NB4 (cell line): Measurements from ENCODE around the gene CHRNG.

Source experiments
- DNase-seq: peaks from one replicate; pipeline ENCODE4 v3.0.0; 2010; ENCODE audit warnings: low read depth
- H3K4me3 ChIP-seq: one replicate; pipeline ENCODE4 v1.5.1; 2011; ENCODE audit warnings: mild to moderate bottlenecking, low read depth, low read length, moderate library complexity
- CTCF ChIP-seq: IDR thresholded peaks from one replicate; pipeline ENCODE4 v1.5.1; 2012; ENCODE audit warnings: low read depth, low read length
- MAX ChIP-seq: IDR thresholded peaks from 2 replicates; pipeline ENCODE4 v1.6.1; 2011; ENCODE audit warnings: low read depth, low read length
- MYC ChIP-seq: IDR thresholded peaks from 2 replicates; pipeline ENCODE4 v1.6.1; 2011; ENCODE audit warnings: low read depth, low read length
- POLR2A ChIP-seq: IDR thresholded peaks from 2 replicates; pipeline ENCODE4 v1.6.1; 2011; ENCODE audit warnings: mild to moderate bottlenecking; ENCODE audit not compliant: insufficient read length; ENCODE audit errors: extremely low read depth

The CHRNG gene

GRCh38 chr2:232518844-232519243 is 20.6 kb upstream of the CHRNG start:
- no peak overlapping the region for H3K4me3 ChIP-seq
- no peak for DNase-seq
- TF ChIP-seq CTCF = no peak
- no peak for TF ChIP-seq MAX
- no peak for TF ChIP-seq POLR2A
- no peak for TF ChIP-seq MYC

DNA sequence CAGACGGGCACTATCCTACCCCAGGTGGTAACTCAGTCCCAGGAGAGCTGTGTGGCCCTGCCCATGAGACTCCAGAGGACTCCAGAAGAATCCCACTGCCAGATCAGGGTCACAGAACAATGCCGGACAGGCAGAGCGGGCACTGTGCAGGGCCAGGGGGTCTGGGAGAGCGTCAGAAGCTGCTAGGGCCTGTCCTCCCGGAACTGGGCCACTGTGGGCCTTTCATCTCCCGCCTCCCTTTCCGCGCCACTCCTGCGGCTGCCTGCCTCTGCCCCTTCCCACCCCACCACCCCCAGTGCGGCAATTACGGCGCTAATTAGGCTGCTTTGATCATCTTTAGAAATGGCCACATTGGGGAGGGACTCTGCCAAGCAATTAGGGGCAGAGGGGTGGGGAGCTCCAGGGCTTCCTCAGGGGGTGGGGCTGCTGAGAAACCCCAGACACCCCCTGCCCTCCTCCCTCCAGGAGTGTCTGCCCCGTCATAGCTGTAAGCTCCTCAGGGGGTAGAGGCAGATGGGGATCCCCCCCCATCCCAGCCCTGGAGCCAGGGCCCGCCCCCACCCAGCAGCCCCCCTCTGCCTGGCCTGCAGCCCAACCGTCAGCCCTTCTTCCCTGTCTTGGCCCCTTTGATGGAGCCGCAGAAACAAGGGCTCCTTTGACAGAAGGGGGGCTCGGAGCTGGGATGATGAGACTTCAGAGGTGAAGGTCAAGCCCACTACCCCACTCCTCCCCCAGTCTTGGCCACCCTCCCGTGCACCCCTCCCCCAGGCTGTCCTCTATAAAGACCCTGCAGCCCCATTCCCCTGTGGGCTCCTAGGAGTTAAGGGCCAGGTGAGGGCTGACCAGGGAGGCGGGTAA is 19.7 kb upstream of the CHRNG start, which contains the start of gene PRSS56:
Gene PRSS56, plus strand, starts transcription at position 808 of the 858 bp plus-strand sequence. CDS start 211 bp downstream, outside the sequence.
- H3K4me3 ChIP-seq = no peak within 1 kb of the TSS
- TF ChIP-seq CTCF = no peak
- TF ChIP-seq MAX = no peak
- TF ChIP-seq POLR2A = no peak
- no peak for TF ChIP-seq MYC
- no peak for DNase-seq

- TF ChIP-seq MYC (no peak), POLR2A (no peak), CTCF (no peak), MAX (no peak)
- no peak overlapping the region for H3K4me3 ChIP-seq
- no peak for DNase-seq
These were observed 19.0 kb upstream of the CHRNG start for GRCh38 chr2:232520489-232520888.

DNA sequence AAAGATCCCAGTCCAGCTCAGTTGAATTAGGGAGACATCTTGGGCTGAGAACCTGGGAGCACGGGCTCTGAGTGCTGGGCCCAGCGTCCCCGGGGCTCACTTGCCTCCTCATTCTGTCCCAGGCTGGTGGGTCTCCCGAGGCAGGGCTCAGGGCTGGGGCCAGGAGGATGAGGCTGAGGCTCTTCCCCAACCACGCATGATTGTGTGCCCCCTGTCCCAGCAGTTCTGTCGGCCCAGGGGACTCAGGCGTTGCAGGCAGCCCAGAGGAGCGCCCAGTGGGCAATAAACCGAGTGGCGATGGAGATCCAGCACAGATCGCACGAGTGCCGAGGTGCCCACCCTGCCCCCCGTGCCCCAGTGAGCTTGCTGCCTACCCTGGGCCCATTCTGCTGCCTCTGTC is 18.4 kb upstream of the CHRNG start:
- DNase-seq = no peak
- no peak for TF ChIP-seq CTCF

GRCh38 chr2:232521959-232522622 is 17.4 kb upstream of the CHRNG start:
- H3K4me3 ChIP-seq = no peak overlapping the region
- DNase-seq = peak; percentile 60
- TF ChIP-seq MAX = no peak
- TF ChIP-seq CTCF = peak; percentile 41

More for the DNA sequence above, 18.4 kb upstream of the CHRNG start:
- H3K4me3 ChIP-seq = no peak overlapping the region
